ENCODE results near the gene NPTXR. TPM values are rescaled to one million over a fixed set of nuclear protein-coding genes. Genes with fewer than 3 reads are reported as not detected.

Gene NPTXR
- 1 to 10 TPM; 8.6 to 9.0 TPM for total RNA-seq
- polyA plus RNA-seq: under 1 TPM; 0.31 to 0.61 TPM

GRCh38 chr22:38843657-38844314, at the start of gene NPTXR:
Gene NPTXR, minus strand, starts transcription at chr22:38844028.
- Histone ChIP-seq H3K4me3 (ENCODE audit: low read length in 2 of 2) (peak within 1 kb of the TSS in 1 of 2 donors; percentile 50), H3K27ac (ENCODE audit: low read depth, low read length) (no peak within 1 kb of the TSS), H3K27me3 (ENCODE audit: insufficient read depth, low read length) (peaks cover 9% of the 10 kb centered on the region), H3K4me1 (ENCODE audit: insufficient read depth, low read length) (peaks cover 20% of the 10 kb centered on the region), H3K36me3 (ENCODE audit: insufficient read depth, low read length) (no peaks in the 10 kb centered on the region), H3K9me3 (ENCODE audit: control insufficient read depth in 1 of 2, low read length in 2 of 2) (no peaks in the 10 kb centered on the region)
- CTCF ChIA-PET (ENCODE audit: partially characterized antibody): interaction anchor here (1.0 to 4.1 kb wide), 10 partner anchors 26 to 162 kb away, joined by 3 to 25 read pairs (median 4); partner anchors contain the start of gene TOMM22
- no peaks in the 10 kb centered on the region for H3K9me3 Mint-ChIP-seq
- POLR2A ChIA-PET (ENCODE audit: partially characterized antibody): interaction anchor here (0.9 to 4.7 kb wide), 11 partner anchors 9 to 476 kb away, joined by 3 to 49 read pairs (median 6); partner anchors contain the start of genes CBX6, RPL3 and SUN2
- peaks cover 7 to 29% (median 17%) of the 10 kb centered on the region in 4 donors for H3K4me1 Mint-ChIP-seq
- H3K27ac Mint-ChIP-seq: peak within 1 kb of the TSS in 3 of 7 donors; percentile 49 to 88 (median 69)
- intact Hi-C loops (cut with micrococcal nuclease): loop anchor here (1.0 to 5.0 kb wide), 3 partner anchors 49 to 111 kb away; partner anchors contain the start of genes DNAL4 and SUN2
- peak; percentile 36 to 51 (median 46) for DNase-seq
- peaks cover 0 to 1% of the 10 kb centered on the region in 2 donors for H3K36me3 Mint-ChIP-seq
- peak within 1 kb of the TSS; percentile 81 to 90 (median 84) for H3K4me3 Mint-ChIP-seq
- peaks cover 0 to 12% of the 10 kb centered on the region in 2 donors for H3K27me3 Mint-ChIP-seq

GRCh38 chr22:38891256-38891655, 47.4 kb upstream of the NPTXR start:
- no peak for DNase-seq
- Mint-ChIP-seq H3K27me3 (peaks cover 3 to 9% of the 10 kb centered on the region in 2 donors), H3K4me3 (no peak overlapping the region), H3K9me3 (no peaks in the 10 kb centered on the region), H3K36me3 (no peaks in the 10 kb centered on the region), H3K4me1 (no peaks in the 10 kb centered on the region), H3K27ac (no peak overlapping the region)
- ChIA-PET CTCF (ENCODE audit: partially characterized antibody) (no interaction called here), POLR2A (ENCODE audit: partially characterized antibody) (no interaction called here)
- Histone ChIP-seq H3K27me3 (ENCODE audit: insufficient read depth, low read length) (no peaks in the 10 kb centered on the region), H3K9me3 (ENCODE audit: control insufficient read depth in 1 of 2, low read length in 2 of 2) (no peaks in the 10 kb centered on the region), H3K27ac (ENCODE audit: low read depth, low read length) (no peak overlapping the region), H3K36me3 (ENCODE audit: insufficient read depth, low read length) (no peaks in the 10 kb centered on the region), H3K4me3 (ENCODE audit: low read length in 2 of 2) (no peak overlapping the region), H3K4me1 (ENCODE audit: insufficient read depth, low read length) (no peaks in the 10 kb centered on the region)
- intact Hi-C loops (cut with micrococcal nuclease): no loop called here

DNA sequence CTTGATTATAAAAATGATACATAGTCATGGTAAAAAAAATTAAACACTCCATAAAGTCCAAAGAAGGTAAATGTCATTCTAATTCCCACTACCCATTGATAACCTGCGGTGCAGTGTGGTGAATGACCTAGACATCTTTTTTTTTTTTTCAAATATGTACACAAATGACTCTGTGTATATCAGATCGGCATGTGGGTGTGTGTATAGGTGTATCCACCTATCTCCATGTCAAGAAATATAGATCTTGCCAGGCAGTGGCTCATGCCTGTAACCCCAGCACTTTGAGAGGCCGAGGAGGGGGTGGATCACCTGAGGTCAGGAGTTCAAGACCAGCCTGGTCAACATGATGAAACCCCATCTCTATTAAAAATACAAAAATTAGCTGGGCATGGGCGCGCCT, 46.5 kb upstream of the NPTXR start:
- Mint-ChIP-seq H3K36me3 (no peaks in the 10 kb centered on the region), H3K27ac (no peak overlapping the region), H3K4me1 (no peaks in the 10 kb centered on the region), H3K4me3 (no peak overlapping the region), H3K9me3 (no peaks in the 10 kb centered on the region), H3K27me3 (peaks cover 3 to 7% of the 10 kb centered on the region in 2 donors)
- no peaks in the 10 kb centered on the region for H3K4me1 ChIP-seq (ENCODE audit: insufficient read depth, low read length)
- H3K36me3 ChIP-seq (ENCODE audit: insufficient read depth, low read length): no peaks in the 10 kb centered on the region
- H3K9me3 ChIP-seq (ENCODE audit: control insufficient read depth in 1 of 2, low read length in 2 of 2): no peaks in the 10 kb centered on the region
- no peak for DNase-seq
- no peak overlapping the region for H3K4me3 ChIP-seq (ENCODE audit: low read length in 2 of 2)
- ChIA-PET CTCF (ENCODE audit: partially characterized antibody) (no interaction called here), POLR2A (ENCODE audit: partially characterized antibody) (no interaction called here)
- H3K27me3 ChIP-seq (ENCODE audit: insufficient read depth, low read length): no peaks in the 10 kb centered on the region
- intact Hi-C loops (cut with micrococcal nuclease): no loop called here
- H3K27ac ChIP-seq (ENCODE audit: low read depth, low read length): no peak overlapping the region

DNA sequence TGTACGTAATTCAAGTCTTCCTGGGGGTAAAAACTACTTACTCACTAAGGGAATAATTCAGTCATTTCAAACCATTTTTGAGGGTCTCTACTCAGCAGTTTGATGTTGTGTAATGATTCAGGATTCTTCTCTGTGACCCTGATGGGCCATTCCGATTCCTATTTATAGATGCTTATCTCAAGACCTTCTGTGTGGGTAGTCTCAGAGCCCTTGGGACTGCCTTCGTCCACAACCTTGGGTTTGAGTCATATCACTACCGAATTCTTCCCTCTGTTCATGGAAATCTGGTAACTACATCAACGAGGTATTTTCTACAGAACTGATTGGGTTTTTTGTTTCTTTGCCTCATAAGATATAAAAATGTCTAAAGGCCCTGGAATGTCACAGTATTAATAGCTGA, 42.5 kb upstream of the NPTXR start:
- H3K9me3 Mint-ChIP-seq: no peaks in the 10 kb centered on the region
- H3K27me3 ChIP-seq (ENCODE audit: insufficient read depth, low read length): no peaks in the 10 kb centered on the region
- no peak overlapping the region for H3K27ac ChIP-seq (ENCODE audit: low read depth, low read length)
- ChIA-PET POLR2A (ENCODE audit: partially characterized antibody) (no interaction called here), CTCF (ENCODE audit: partially characterized antibody) (interaction anchor here (2.1 kb wide), 1 partner anchor 17 kb away, joined by 8 read pairs; no protein-coding TSS in a partner anchor)
- intact Hi-C loops (cut with micrococcal nuclease): no loop called here
- no peak for DNase-seq
- H3K4me1 Mint-ChIP-seq: peaks cover 14 to 20% (median 16%) of the 10 kb centered on the region in 4 donors
- H3K36me3 Mint-ChIP-seq: no peaks in the 10 kb centered on the region
- H3K9me3 ChIP-seq (ENCODE audit: control insufficient read depth in 1 of 2, low read length in 2 of 2): no peaks in the 10 kb centered on the region
- no peak overlapping the region for H3K4me3 ChIP-seq (ENCODE audit: low read length in 2 of 2)
- H3K4me3 Mint-ChIP-seq: no peak overlapping the region
- H3K27ac Mint-ChIP-seq: no peak overlapping the region
- H3K36me3 ChIP-seq (ENCODE audit: insufficient read depth, low read length): no peaks in the 10 kb centered on the region
- H3K27me3 Mint-ChIP-seq: peaks cover 0 to 1% of the 10 kb centered on the region in 2 donors
- peaks cover 26% of the 10 kb centered on the region for H3K4me1 ChIP-seq (ENCODE audit: insufficient read depth, low read length)

DNA sequence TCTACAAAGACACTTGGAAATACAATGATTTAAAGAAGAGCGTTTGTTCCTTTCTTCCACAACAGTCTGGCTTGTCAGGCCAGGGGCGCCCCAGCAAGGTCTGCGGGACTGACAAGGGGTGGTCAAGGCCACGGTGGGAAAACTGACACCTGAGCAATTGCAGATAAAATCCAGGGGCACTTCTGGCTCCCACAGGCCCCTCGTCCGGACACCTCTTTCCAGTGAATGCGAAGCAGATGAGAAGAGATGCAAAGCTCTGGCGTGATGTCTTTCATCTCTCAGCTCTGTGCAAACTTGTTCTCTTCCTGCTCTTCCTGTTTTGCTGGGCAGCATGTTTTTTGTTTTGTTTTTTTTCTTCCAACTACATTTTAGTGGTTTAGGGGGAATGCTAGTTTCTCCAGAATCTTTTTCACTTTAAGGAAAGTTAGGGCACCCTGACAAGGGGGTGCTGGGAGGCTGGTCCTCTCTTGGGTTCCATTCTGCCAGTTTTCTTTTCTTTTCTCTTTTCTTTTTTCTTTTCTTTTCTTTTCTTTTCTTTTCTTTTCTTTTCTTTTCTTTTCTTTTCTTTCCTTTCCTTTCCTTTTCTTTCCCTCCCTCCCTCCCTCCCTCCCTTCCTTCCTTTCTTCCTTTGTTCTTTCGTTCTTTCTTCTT, 39.3 kb upstream of the NPTXR start:
- no peaks in the 10 kb centered on the region for H3K27me3 ChIP-seq (ENCODE audit: insufficient read depth, low read length)
- H3K36me3 ChIP-seq (ENCODE audit: insufficient read depth, low read length): no peaks in the 10 kb centered on the region
- CTCF ChIA-PET (ENCODE audit: partially characterized antibody): interaction anchor here (1.7 to 6.0 kb wide), 2 partner anchors 13 to 119 kb away, joined by 5 to 43 read pairs; partner anchors contain the start of gene CBX6
- peaks cover 26% of the 10 kb centered on the region for H3K4me1 ChIP-seq (ENCODE audit: insufficient read depth, low read length)
- POLR2A ChIA-PET (ENCODE audit: partially characterized antibody): interaction anchor here (1.1 to 1.2 kb wide), 2 partner anchors 9 to 11 kb away, joined by 5 to 6 read pairs; partner anchors contain the start of gene CBX6
- H3K36me3 Mint-ChIP-seq: no peaks in the 10 kb centered on the region
- no peak overlapping the region for H3K27ac ChIP-seq (ENCODE audit: low read depth, low read length)
- peaks cover 0 to 3% (median 0%) of the 10 kb centered on the region in 8 donors for H3K9me3 Mint-ChIP-seq
- H3K27me3 Mint-ChIP-seq: no peaks in the 10 kb centered on the region
- H3K9me3 ChIP-seq (ENCODE audit: control insufficient read depth in 1 of 2, low read length in 2 of 2): no peaks in the 10 kb centered on the region
- no peak for DNase-seq
- intact Hi-C loops (cut with micrococcal nuclease): no loop called here
- H3K4me3 Mint-ChIP-seq: peak overlapping the region; percentile 45 to 81 (median 64)
- peaks cover 14 to 20% (median 17%) of the 10 kb centered on the region in 4 donors for H3K4me1 Mint-ChIP-seq
- H3K4me3 ChIP-seq (ENCODE audit: low read length in 2 of 2): no peak overlapping the region
- H3K27ac Mint-ChIP-seq: peak overlapping the region; percentile 50 to 91 (median 82)

GRCh38 chr22:38881997-38882879, 38.4 kb upstream of the NPTXR start:
- peak overlapping the region in 6 of 8 donors; percentile 28 to 81 (median 60) for H3K4me3 Mint-ChIP-seq
- DNase-seq: no peak
- H3K9me3 Mint-ChIP-seq: peaks cover 0 to 3% (median 0%) of the 10 kb centered on the region in 8 donors
- Histone ChIP-seq H3K4me3 (ENCODE audit: low read length in 2 of 2) (no peak overlapping the region), H3K4me1 (ENCODE audit: insufficient read depth, low read length) (peaks cover 26% of the 10 kb centered on the region), H3K9me3 (ENCODE audit: control insufficient read depth in 1 of 2, low read length in 2 of 2) (no peaks in the 10 kb centered on the region), H3K36me3 (ENCODE audit: insufficient read depth, low read length) (no peaks in the 10 kb centered on the region), H3K27ac (ENCODE audit: low read depth, low read length) (no peak overlapping the region), H3K27me3 (ENCODE audit: insufficient read depth, low read length) (no peaks in the 10 kb centered on the region)
- intact Hi-C loops (cut with micrococcal nuclease): no loop called here
- H3K36me3 Mint-ChIP-seq: no peaks in the 10 kb centered on the region
- H3K4me1 Mint-ChIP-seq: peaks cover 14 to 20% (median 17%) of the 10 kb centered on the region in 4 donors
- ChIA-PET CTCF (ENCODE audit: partially characterized antibody) (interaction anchor here (1.7 to 6.0 kb wide), 2 partner anchors 12 to 120 kb away, joined by 5 to 43 read pairs; partner anchors contain the start of gene CBX6), POLR2A (ENCODE audit: partially characterized antibody) (interaction anchor here (1.1 to 1.2 kb wide), 2 partner anchors 8 to 10 kb away, joined by 5 to 6 read pairs; partner anchors contain the start of gene CBX6)
- H3K27me3 Mint-ChIP-seq: no peaks in the 10 kb centered on the region
- H3K27ac Mint-ChIP-seq: peak overlapping the region; percentile 50 to 91 (median 80)

Measured in CD4-positive, alpha-beta memory T cell (primary cell).